ENCODE data around the gene CAPN12. TPM values are rescaled to one million over a fixed set of nuclear protein-coding genes. Genes with fewer than 3 reads are reported as not detected.

Gene CAPN12
- polyA plus RNA-seq, 1 donor (not counting 4 experiments of a cell fraction or from before 2014, with no cell fraction given), result 5.6 TPM

DNA sequence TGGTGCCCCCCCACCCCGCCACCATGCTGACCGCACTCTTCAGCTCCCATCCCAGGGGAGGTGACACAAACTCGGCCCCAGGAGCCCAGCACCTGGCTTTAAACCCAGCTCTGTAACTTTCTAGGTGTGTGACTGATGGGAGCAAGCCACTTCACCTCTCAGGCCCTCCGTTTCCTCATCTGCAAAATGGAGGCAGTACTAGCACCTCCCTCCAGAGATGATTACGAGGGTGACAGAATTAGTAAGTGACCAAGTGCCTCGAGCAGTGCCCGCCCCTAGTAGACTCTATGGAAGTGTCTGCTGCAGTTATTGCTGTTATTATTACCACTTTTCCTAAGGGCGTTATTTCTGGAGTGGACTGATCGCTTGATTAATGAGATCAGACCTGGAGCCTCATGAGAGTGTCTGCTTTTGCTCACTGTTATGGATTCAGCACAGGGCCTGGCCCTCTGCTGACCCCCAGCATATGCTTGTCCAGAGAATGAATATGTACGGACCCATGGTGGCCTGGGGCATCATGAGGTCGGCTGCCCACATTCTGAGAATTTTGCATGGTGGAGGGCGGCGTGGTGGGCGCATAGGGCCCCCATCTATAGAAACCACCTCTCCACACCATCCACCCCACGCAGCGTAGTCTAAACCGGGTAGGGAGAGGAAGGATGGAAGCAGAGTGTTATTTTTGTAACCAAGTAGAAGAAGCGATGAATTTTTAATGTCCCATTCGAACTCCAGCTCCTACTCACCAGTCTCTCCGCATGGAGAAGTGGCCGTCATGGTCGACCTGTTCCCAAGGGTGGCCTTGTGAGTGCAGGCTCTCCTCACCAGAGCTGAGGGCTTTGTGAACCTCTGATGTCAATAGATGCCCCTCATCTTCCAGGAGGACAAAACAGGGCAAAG lies 48.2 kb downstream of the CAPN12 start:
- H3K9me3 ChIP-seq (ENCODE audit: control insufficient read depth, low read depth, low read length), result no peaks in the 10 kb centered on the region
- H2AFZ ChIP-seq (ENCODE audit: control insufficient read depth, low read length), result no peak overlapping the region
- peaks cover 2% of the 10 kb centered on the region for H4K20me1 ChIP-seq (ENCODE audit: control insufficient read depth, extremely low read depth, insufficient read depth, low read length)
- no peak overlapping the region for H3K4me3 ChIP-seq (ENCODE audit: control insufficient read depth in 2 of 3, extremely low read depth in 1 of 3, insufficient read depth in 2 of 3, low read depth in 1 of 3, low read length in 3 of 3)
- H3K27ac ChIP-seq (ENCODE audit: control insufficient read depth, insufficient read depth, low read length), result peak overlapping the region; percentile 100
- peaks cover 83% of the 10 kb centered on the region for H3K4me1 ChIP-seq (ENCODE audit: control insufficient read depth, extremely low read depth, insufficient read depth, low read length)
- dilution Hi-C loops (cut with MboI; ENCODE audit: extremely low pct_ligation_motif_present, low sequenced_read_pairs), result no loop called here
- peaks cover 30 to 50% of the 10 kb centered on the region in 2 experiments for H3K36me3 ChIP-seq (ENCODE audit: control insufficient read depth in 2 of 2, extremely low read depth in 1 of 2, insufficient read depth in 2 of 2, low read length in 2 of 2)
- H3K9ac ChIP-seq (ENCODE audit: control insufficient read depth, extremely low read depth, insufficient read depth, low read length), result peak overlapping the region; percentile 82
- H3K27me3 ChIP-seq (ENCODE audit: control insufficient read depth, extremely low read depth, insufficient read depth, low read length), result no peaks in the 10 kb centered on the region
- DNase-seq (ENCODE audit: low read depth, low spot score) (no peak), FAIRE-seq (no peak)
- TF ChIP-seq, protein P1, sequence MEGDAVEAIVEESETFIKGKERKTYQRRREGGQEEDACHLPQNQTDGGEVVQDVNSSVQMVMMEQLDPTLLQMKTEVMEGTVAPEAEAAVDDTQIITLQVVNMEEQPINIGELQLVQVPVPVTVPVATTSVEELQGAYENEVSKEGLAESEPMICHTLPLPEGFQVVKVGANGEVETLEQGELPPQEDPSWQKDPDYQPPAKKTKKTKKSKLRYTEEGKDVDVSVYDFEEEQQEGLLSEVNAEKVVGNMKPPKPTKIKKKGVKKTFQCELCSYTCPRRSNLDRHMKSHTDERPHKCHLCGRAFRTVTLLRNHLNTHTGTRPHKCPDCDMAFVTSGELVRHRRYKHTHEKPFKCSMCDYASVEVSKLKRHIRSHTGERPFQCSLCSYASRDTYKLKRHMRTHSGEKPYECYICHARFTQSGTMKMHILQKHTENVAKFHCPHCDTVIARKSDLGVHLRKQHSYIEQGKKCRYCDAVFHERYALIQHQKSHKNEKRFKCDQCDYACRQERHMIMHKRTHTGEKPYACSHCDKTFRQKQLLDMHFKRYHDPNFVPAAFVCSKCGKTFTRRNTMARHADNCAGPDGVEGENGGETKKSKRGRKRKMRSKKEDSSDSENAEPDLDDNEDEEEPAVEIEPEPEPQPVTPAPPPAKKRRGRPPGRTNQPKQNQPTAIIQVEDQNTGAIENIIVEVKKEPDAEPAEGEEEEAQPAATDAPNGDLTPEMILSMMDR (optimal IDR thresholded peaks at IDR 0.05 in 1 of 3, IDR thresholded peaks at IDR 0.05 in 1 of 3, conservative IDR thresholded peaks at IDR 0.05 in 1 of 3; ENCODE audit: extremely low read depth in 1 of 3, insufficient read depth in 2 of 3, low read length in 3 of 3), result no peak
- TF ChIP-seq EZH2 (IDR thresholded peaks at IDR 0.05; ENCODE audit: low read length), result no peak
- no peaks in the 10 kb centered on the region for H3K9me1 ChIP-seq (ENCODE audit: control insufficient read depth, extremely low read depth, insufficient read depth, low read length)
- peaks cover 91% of the 10 kb centered on the region for H3K79me2 ChIP-seq (ENCODE audit: control insufficient read depth, insufficient read depth, low read length)
- peak overlapping the region; percentile 31 for H3K4me2 ChIP-seq (ENCODE audit: control insufficient read depth, extremely low read depth, insufficient read depth, low read depth, low read length)

DNA sequence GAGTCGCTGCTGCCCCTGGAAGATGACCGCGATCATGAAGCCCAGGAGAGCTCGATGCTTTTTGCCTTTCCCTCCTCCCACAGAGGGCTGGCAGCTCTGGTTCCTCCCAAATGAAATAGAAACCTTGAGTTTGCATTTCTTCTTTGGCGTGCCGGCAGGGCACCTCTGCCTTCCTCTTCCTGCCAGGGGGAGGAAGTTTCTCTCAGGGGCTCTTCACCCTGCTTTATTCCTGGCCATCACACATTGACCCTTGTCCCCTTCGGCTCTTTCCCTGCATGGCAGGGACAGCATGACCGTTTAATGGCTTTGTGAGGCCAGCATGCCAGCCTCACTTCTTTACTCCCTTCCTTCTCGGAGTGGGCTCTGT lies 49.0 kb downstream of the CAPN12 start:
- Histone ChIP-seq H3K27ac (ENCODE audit: control insufficient read depth, insufficient read depth, low read length) (peak overlapping the region; percentile 100), H3K4me2 (ENCODE audit: control insufficient read depth, extremely low read depth, insufficient read depth, low read depth, low read length) (no peak overlapping the region), H3K27me3 (ENCODE audit: control insufficient read depth, extremely low read depth, insufficient read depth, low read length) (no peaks in the 10 kb centered on the region), H3K9me3 (ENCODE audit: control insufficient read depth, low read depth, low read length) (no peaks in the 10 kb centered on the region), H3K36me3 (ENCODE audit: control insufficient read depth in 2 of 2, extremely low read depth in 1 of 2, insufficient read depth in 2 of 2, low read length in 2 of 2) (peaks cover 23 to 43% of the 10 kb centered on the region in 2 experiments), H4K20me1 (ENCODE audit: control insufficient read depth, extremely low read depth, insufficient read depth, low read length) (peaks cover 2% of the 10 kb centered on the region), H3K9me1 (ENCODE audit: control insufficient read depth, extremely low read depth, insufficient read depth, low read length) (no peaks in the 10 kb centered on the region), H2AFZ (ENCODE audit: control insufficient read depth, low read length) (no peak overlapping the region), H3K4me1 (ENCODE audit: control insufficient read depth, extremely low read depth, insufficient read depth, low read length) (peaks cover 91% of the 10 kb centered on the region), H3K4me3 (ENCODE audit: control insufficient read depth in 2 of 3, extremely low read depth in 1 of 3, insufficient read depth in 2 of 3, low read depth in 1 of 3, low read length in 3 of 3) (no peak overlapping the region), H3K79me2 (ENCODE audit: control insufficient read depth, insufficient read depth, low read length) (peaks cover 90% of the 10 kb centered on the region), H3K9ac (ENCODE audit: control insufficient read depth, extremely low read depth, insufficient read depth, low read length) (peak overlapping the region; percentile 78)
- no peak for TF ChIP-seq EZH2 (IDR thresholded peaks at IDR 0.05; ENCODE audit: low read length)
- TF ChIP-seq, protein P1 (optimal IDR thresholded peaks at IDR 0.05 in 1 of 3, IDR thresholded peaks at IDR 0.05 in 1 of 3, conservative IDR thresholded peaks at IDR 0.05 in 1 of 3; ENCODE audit: extremely low read depth in 1 of 3, insufficient read depth in 2 of 3, low read length in 3 of 3), result no peak
- FAIRE-seq, result no peak
- DNase-seq (ENCODE audit: low read depth, low spot score), result no peak
- dilution Hi-C loops (cut with MboI; ENCODE audit: extremely low pct_ligation_motif_present, low sequenced_read_pairs), result no loop called here
